ENCODE data around the gene SYNPO2L.

DNA sequence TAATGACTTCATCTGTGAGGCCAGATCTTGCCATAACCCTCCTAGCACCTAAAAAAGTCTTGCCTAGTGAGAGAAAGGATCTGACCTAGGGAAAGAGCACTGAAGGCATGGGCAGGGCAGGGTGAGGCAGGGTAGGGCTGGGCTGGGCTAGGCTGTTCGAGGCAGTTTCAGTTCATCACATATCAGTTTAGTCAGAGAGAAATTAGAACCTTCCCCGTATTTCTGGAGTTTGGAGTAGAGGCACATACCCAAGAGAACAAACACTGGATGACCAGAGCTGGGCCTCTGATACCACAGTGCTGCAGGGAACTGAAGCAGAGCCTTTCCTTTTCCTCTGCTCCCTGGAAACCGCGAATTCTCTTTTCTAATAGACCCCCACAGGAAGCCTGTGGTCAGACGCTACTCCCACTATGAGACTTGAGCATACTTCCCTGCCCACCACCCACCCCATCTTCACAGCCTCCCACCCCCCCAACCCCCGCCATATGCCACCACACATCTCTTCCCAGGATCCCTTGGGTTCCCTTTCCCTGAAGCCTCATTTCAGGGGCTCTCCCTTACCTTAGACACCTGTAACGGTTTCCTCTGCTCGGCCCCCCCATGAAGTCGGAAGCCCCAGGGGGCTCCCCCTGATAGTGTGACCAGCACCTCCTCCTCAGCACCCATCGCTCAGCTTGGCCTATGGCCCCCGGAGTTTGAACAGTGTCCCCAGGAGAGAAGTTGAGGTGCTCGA, 406 bp downstream of the SYNPO2L start:
- TF ChIP-seq, protein P1, sequence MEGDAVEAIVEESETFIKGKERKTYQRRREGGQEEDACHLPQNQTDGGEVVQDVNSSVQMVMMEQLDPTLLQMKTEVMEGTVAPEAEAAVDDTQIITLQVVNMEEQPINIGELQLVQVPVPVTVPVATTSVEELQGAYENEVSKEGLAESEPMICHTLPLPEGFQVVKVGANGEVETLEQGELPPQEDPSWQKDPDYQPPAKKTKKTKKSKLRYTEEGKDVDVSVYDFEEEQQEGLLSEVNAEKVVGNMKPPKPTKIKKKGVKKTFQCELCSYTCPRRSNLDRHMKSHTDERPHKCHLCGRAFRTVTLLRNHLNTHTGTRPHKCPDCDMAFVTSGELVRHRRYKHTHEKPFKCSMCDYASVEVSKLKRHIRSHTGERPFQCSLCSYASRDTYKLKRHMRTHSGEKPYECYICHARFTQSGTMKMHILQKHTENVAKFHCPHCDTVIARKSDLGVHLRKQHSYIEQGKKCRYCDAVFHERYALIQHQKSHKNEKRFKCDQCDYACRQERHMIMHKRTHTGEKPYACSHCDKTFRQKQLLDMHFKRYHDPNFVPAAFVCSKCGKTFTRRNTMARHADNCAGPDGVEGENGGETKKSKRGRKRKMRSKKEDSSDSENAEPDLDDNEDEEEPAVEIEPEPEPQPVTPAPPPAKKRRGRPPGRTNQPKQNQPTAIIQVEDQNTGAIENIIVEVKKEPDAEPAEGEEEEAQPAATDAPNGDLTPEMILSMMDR (IDR thresholded peaks at IDR 0.05), result no peak
- TF ChIP-seq POLR2A (IDR thresholded peaks at IDR 0.05), result no peak

Measured in Peyer's patch (tissue), 4 donors.